SJSA1 (cell line): ENCODE results near the gene MGLL. TPM values are rescaled to one million over a fixed set of nuclear protein-coding genes. Genes with fewer than 3 reads are reported as not detected.
A peak's percentile ranks its signal among the peaks of the same experiment; 100 is the strongest.

Source experiments
- DNase-seq, 2 experiments: peaks; one replicate each; pipeline ENCODE4 v3.0.0-alpha.2; 2015 to 2020; ENCODE audit warnings: low spot score in 2 of 2, low read depth in 1 of 2
- H3K27ac ChIP-seq: fragments of 250-450 bp; sonication (Bioruptor Pico); 2 replicates; pipeline ENCODE4 v1.5.1; 2020; ENCODE audit warnings: mild to moderate bottlenecking, moderate library complexity
- H3K27me3 ChIP-seq: fragments of 250-450 bp; sonication (Bioruptor Pico); replicated peaks from 2 replicates; pipeline ENCODE4 v1.5.1; 2020; ENCODE audit warnings: mild to moderate bottlenecking, moderate library complexity
- H3K36me3 ChIP-seq: fragments of 250-450 bp; sonication (Bioruptor Pico); 2 replicates; pipeline ENCODE4 v1.5.1; 2020; ENCODE audit warnings: mild to moderate bottlenecking
- H3K4me1 ChIP-seq: fragments of 250-450 bp; sonication (Bioruptor Pico); replicated peaks from 2 replicates; pipeline ENCODE4 v1.6.1; 2021; ENCODE audit warnings: mild to moderate bottlenecking
- H3K4me3 ChIP-seq: fragments of 250-450 bp; sonication (Bioruptor Pico); 2 replicates; pipeline ENCODE4 v1.5.1; 2020; ENCODE audit warnings: mild to moderate bottlenecking
- H3K9me3 ChIP-seq: fragments of 250-450 bp; sonication (Bioruptor Pico); replicated peaks from 2 replicates; pipeline ENCODE4 v1.5.1; 2020; ENCODE audit warnings: mild to moderate bottlenecking
- total RNA-seq: library from RNA; depleted of rRNA; stranded (reverse); fragments of >200 nt; shearing (Covaris generic); gene quantifications from 2 replicates; pipeline ENCODE4 v1.2.3, GENCODE V29; 2014

The MGLL gene
- total RNA-seq, 1 experiment from 2014 or later, result 47.7 TPM

DNA sequence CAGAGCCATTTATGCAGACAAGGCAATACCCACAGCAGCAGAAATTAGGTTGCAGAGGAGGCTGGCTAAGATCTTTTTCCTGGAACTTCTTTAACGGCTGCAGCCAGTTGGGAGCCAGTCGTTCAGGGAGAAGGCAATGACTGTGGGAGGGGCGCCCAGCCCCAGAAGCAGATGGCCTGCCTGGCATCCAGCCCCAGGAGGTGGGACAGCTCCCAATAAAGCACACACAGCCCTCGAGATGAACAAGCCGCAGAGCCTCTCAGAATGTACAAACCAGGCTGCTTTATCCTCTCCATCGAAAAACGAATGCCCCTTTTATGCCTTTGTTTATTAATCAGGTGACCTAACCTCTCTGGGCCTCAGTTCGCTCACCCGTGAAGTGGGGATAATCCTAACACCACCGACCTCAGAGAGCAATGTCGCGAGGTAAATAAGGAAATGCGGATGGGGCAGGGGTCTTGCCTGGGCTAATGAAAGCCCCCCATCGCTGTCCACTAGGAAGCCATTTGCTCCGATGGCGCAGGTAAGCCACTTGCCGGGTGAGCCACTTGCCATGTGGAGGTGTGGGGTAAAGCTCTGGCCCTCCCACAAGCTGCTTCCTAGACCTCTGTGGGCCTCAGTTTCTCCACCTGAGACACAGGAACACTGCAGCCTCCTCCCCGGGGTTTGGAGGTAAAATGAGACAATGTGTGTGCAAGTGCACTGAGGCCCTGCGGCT is 35.8 kb downstream of the MGLL start:
- peaks cover 19% of the 10 kb centered on the region; the same call in 1 of the 2 replicates for H3K36me3 ChIP-seq
- no peak for DNase-seq
- no peak overlapping the region for H3K4me3 ChIP-seq
- H3K9me3 ChIP-seq, result no peaks in the 10 kb centered on the region
- no peaks in the 10 kb centered on the region for H3K27me3 ChIP-seq
- H3K4me1 ChIP-seq, result peaks cover 53% of the 10 kb centered on the region
- no peak overlapping the region for H3K27ac ChIP-seq

- Histone ChIP-seq H3K4me3 (no peak overlapping the region), H3K4me1 (peaks cover 53% of the 10 kb centered on the region), H3K36me3 (peaks cover 23% of the 10 kb centered on the region; the same call in 1 of the 2 replicates), H3K27ac (no peak overlapping the region), H3K9me3 (no peaks in the 10 kb centered on the region), H3K27me3 (no peaks in the 10 kb centered on the region)
- no peak for DNase-seq
These were observed 36.5 kb downstream of the MGLL start for GRCh38 chr3:127785711-127786265.

GRCh38 chr3:127784865-127785710 is 37.2 kb downstream of the MGLL start:
- H3K36me3 ChIP-seq, result peaks cover 28% of the 10 kb centered on the region; the same call in 1 of the 2 replicates
- no peak for DNase-seq
- no peaks in the 10 kb centered on the region for H3K9me3 ChIP-seq
- peaks cover 53% of the 10 kb centered on the region for H3K4me1 ChIP-seq
- H3K4me3 ChIP-seq, result no peak overlapping the region
- no peaks in the 10 kb centered on the region for H3K27me3 ChIP-seq
- H3K27ac ChIP-seq, result no peak overlapping the region

GRCh38 chr3:127784283-127784682 is 38.0 kb downstream of the MGLL start:
- DNase-seq, result no peak
- Histone ChIP-seq H3K36me3 (peaks cover 31% of the 10 kb centered on the region; the same call in 1 of the 2 replicates), H3K4me3 (no peak overlapping the region), H3K27ac (no peak overlapping the region), H3K4me1 (peaks cover 53% of the 10 kb centered on the region), H3K9me3 (no peaks in the 10 kb centered on the region), H3K27me3 (no peaks in the 10 kb centered on the region)

- Histone ChIP-seq H3K4me3 (no peak overlapping the region), H3K36me3 (peaks cover 31% of the 10 kb centered on the region; the same call in 1 of the 2 replicates), H3K27me3 (no peaks in the 10 kb centered on the region), H3K9me3 (no peaks in the 10 kb centered on the region), H3K27ac (no peak overlapping the region), H3K4me1 (peaks cover 48% of the 10 kb centered on the region)
- DNase-seq, result no peak
These were observed 38.6 kb downstream of the MGLL start for GRCh38 chr3:127783642-127784160.

- Histone ChIP-seq H3K4me1 (peaks cover 44% of the 10 kb centered on the region), H3K27me3 (no peaks in the 10 kb centered on the region), H3K27ac (no peak overlapping the region), H3K4me3 (no peak overlapping the region), H3K9me3 (no peaks in the 10 kb centered on the region), H3K36me3 (peaks cover 30% of the 10 kb centered on the region; the same call in 1 of the 2 replicates)
- DNase-seq, result no peak
These were observed 39.1 kb downstream of the MGLL start for GRCh38 chr3:127783166-127783565.

DNA sequence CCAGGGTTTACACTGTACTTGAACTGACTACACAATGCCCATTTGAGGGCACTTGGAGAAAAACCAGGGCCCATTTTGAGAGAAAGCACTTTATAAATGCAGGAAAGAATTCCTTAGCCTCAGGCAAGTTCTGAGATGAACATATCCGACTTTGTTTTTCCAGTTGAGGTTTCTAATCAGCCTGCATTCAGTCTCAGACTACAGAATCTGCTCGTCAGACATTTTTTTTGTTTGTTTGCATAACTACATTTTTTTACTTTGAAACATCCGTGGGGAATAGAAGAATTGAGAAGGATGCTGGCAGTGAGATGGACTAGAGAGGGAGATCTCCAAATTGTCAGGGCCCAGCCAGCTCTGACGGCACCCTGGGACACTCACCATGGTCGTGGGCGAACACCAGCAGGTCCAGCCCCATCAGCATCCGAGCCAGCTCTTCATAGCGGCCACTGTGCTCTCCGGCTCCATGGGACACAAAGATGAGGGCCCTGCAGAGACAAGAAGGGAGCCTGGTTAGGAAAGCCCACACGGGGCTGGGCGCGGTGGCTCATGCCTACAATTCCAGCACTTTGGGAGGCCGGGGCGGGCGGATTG is 40.8 kb downstream of the MGLL start:
- Histone ChIP-seq H3K4me1 (peaks cover 49% of the 10 kb centered on the region), H3K27ac (peak overlapping the region; percentile 75), H3K36me3 (peaks cover 32% of the 10 kb centered on the region), H3K4me3 (no peak overlapping the region), H3K9me3 (no peaks in the 10 kb centered on the region), H3K27me3 (no peaks in the 10 kb centered on the region)
- peak; percentile 70 to 90 for DNase-seq

DNA sequence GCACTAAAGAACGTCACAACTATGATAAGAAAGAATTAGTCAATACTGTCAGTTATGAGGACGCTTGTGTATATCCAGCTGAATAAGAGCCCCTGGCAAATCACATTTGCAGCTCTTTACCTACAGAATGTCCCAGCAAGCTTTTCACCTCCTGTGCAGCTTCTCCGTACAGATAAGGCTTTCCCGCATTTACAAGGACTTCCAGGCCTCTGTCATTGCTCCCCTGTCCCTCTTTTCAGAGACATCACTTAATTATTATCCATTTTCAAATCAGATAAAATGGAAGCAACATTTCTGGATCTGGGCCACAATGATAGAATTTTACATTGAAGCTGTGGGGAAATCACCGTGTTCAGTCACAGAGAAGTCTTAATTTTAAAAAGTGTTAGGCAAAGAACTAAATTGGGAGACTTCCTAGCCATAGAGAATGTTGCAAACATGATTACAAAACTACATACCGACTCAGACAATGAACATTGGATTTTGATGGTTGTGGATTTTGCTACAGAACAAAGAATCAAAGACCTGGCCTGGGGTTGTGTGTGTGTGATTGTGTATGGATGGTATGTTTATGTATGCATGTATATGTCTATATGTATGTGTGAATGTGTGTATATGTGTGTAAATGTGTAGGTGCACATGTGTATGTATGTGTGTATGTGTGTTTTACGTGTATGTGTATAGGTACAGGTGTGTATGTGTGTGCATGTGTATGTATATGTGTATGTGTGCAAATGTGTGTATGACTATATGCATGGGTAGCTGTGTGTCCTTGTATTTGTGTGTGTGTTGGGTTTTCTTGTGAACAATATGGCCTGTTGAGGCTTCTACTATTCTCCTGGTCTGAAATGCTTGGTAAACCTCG is 41.5 kb downstream of the MGLL start:
- DNase-seq, result no peak
- no peak overlapping the region for H3K4me3 ChIP-seq
- H3K36me3 ChIP-seq, result peaks cover 32% of the 10 kb centered on the region
- H3K9me3 ChIP-seq, result no peaks in the 10 kb centered on the region
- H3K27ac ChIP-seq, result peak overlapping the region; percentile 75
- H3K4me1 ChIP-seq, result peaks cover 56% of the 10 kb centered on the region
- no peaks in the 10 kb centered on the region for H3K27me3 ChIP-seq

- no peaks in the 10 kb centered on the region for H3K27me3 ChIP-seq
- H3K4me3 ChIP-seq, result no peak overlapping the region
- peak in 1 of 2 experiments; percentile 22 for DNase-seq
- H3K36me3 ChIP-seq, result peaks cover 26% of the 10 kb centered on the region
- H3K4me1 ChIP-seq, result peaks cover 67% of the 10 kb centered on the region
- H3K27ac ChIP-seq, result no peak overlapping the region; the same call in 1 of the 2 replicates
- no peaks in the 10 kb centered on the region for H3K9me3 ChIP-seq
These were observed 42.6 kb downstream of the MGLL start for GRCh38 chr3:127779747-127780146.

GRCh38 chr3:127777921-127778656 is 44.2 kb downstream of the MGLL start:
- no peak for DNase-seq
- Histone ChIP-seq H3K4me3 (no peak overlapping the region), H3K9me3 (no peaks in the 10 kb centered on the region), H3K27ac (no peak overlapping the region), H3K27me3 (no peaks in the 10 kb centered on the region), H3K36me3 (peaks cover 22% of the 10 kb centered on the region), H3K4me1 (peaks cover 69% of the 10 kb centered on the region)

GRCh38 chr3:127777332-127777731 is 45.0 kb downstream of the MGLL start:
- DNase-seq, result no peak
- H3K27ac ChIP-seq, result no peak overlapping the region
- H3K4me1 ChIP-seq, result peaks cover 63% of the 10 kb centered on the region

DNA sequence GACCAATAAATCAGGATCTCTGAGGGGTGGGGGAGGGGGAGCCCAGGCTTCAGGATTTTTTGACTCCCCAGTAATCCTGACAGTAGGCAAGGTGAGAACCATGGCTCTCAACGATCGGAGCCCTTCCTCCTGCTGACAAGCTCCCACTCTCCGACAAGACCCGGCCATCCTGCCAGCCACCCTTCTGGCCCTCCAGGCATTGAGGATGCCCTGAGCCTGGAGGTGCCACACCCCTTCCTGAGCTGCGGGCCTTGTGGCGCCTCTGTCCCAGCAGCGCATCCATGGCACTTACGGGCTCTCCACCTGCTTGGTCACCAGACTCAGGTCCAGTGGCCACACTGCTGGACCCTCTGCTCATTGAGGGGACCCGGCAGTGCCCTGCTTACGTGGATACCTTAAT is 46.0 kb downstream of the MGLL start:
- H3K9me3 ChIP-seq, result no peaks in the 10 kb centered on the region
- peaks cover 53% of the 10 kb centered on the region for H3K4me1 ChIP-seq
- H3K4me3 ChIP-seq, result no peak overlapping the region
- H3K36me3 ChIP-seq, result peaks cover 25% of the 10 kb centered on the region
- H3K27me3 ChIP-seq, result no peaks in the 10 kb centered on the region
- peak overlapping the region; percentile 77 for H3K27ac ChIP-seq
- no peak for DNase-seq

More at GRCh38 chr3:127777332-127777731, 45.0 kb downstream of the MGLL start:
- peaks cover 25% of the 10 kb centered on the region for H3K36me3 ChIP-seq
- H3K4me3 ChIP-seq, result no peak overlapping the region
- no peaks in the 10 kb centered on the region for H3K27me3 ChIP-seq
- no peaks in the 10 kb centered on the region for H3K9me3 ChIP-seq
